ENCODE measurements around the gene SPRTN. TPM values are rescaled to one million over a fixed set of nuclear protein-coding genes. Genes with fewer than 3 reads are reported as not detected.

Gene SPRTN
- total and polyA plus RNA-seq, 2 donors (not counting 3 experiments of a cell fraction or from before 2014, with no cell fraction given): 15.4 to 16.1 TPM

DNA sequence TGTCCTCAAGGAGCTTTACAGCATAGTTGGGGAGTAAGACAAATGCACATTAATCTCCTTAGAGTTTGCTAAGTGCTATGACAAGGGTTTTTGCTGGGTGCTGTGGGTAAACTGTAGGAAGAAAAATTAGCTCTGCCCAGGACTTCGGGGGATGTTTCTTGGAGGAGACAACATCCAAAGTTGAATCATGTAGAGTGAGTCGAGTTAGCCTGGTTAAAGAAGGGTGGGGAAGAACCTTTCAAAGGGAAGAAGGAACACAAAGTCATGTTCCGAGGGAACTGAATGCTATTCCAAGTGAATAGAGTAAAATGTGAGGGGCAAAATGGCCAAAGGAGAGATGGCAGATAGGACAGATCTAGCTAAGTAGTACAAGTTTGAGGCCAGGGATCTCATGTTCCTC lies 17.1 kb downstream of the SPRTN start:
- intact Hi-C loops (cut with micrococcal nuclease): no loop called here
- DNase-seq (ENCODE audit: low read depth, low spot score): no peak
- POLR2A ChIA-PET: no interaction called here

DNA sequence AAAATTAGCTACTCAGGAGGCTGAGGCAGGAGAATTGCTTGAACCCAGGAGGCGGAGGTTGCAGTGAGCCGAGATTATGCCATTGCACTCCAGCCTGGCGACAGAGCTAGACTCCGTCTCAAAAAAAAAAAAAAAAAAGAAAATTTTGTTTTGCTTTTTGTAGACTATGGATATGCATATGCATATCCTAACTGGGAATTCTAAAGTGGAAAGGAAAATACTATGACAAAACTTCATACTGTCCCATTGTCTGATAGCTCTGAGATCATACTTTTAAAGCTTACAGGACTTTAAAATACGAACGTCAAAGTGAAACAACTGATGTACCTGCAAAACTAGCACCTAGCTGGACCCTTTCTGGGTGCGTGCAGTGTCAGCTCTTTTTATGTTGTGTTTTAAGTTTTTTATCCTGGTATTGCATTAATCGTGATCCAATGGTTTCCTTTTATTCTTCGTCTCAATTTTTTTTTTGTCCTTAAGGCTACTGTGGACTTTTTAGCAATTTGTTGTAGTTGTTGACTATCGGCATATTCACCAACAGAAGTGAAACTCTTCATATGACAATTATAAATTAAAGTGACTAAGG lies 19.2 kb downstream of the SPRTN start:
- H2AFZ ChIP-seq (ENCODE audit: low read depth, low read length): no peak overlapping the region
- FAIRE-seq (no peak), DNase-seq (ENCODE audit: low read depth, low spot score) (no peak)
- dilution Hi-C loops (cut with MboI; ENCODE audit: extremely low pct_ligation_motif_present, low sequenced_read_pairs): no loop called here
- H3K4me3 ChIP-seq (replicated peaks in 1 of 3; ENCODE audit: insufficient read depth in 1 of 3, low read depth in 1 of 3, low read length in 3 of 3): no peak overlapping the region
- intact Hi-C loops (cut with micrococcal nuclease): loop anchor here (1.0 kb wide), 1 partner anchor 247 kb away; no protein-coding TSS in a partner anchor
- H3K36me3 ChIP-seq (ENCODE audit: control insufficient read depth in 2 of 2, extremely low read depth in 1 of 2, insufficient read depth in 2 of 2, low read length in 2 of 2): no peaks in the 10 kb centered on the region
- H3K9me1 ChIP-seq (replicated peaks; ENCODE audit: control insufficient read depth, extremely low read depth, insufficient read depth, low read length): no peaks in the 10 kb centered on the region
- no peak for TF ChIP-seq FOS (IDR thresholded peaks at IDR 0.05; ENCODE audit: borderline replicate concordance, insufficient read depth, low read length)
- ChIA-PET POLR2A (interaction anchor here (0.7 kb wide), 1 partner anchor 133 kb away, joined by 3 read pairs; no protein-coding TSS in a partner anchor), CTCF (interaction anchor here (0.6 to 4.1 kb wide), 23 partner anchors 8 to 249 kb away, joined by 3 to 47 read pairs (median 5); partner anchors contain the start of genes EGLN1, EXOC8 and SPRTN)
- no peaks in the 10 kb centered on the region for H3K79me2 ChIP-seq (ENCODE audit: control insufficient read depth, insufficient read depth, low read length)
- H3K9ac ChIP-seq (replicated peaks; ENCODE audit: extremely low read depth, insufficient read depth, low read length): no peak overlapping the region
- H4K20me1 ChIP-seq (replicated peaks; ENCODE audit: control insufficient read depth, extremely low read depth, insufficient read depth, low read length): no peaks in the 10 kb centered on the region
- no peaks in the 10 kb centered on the region for H3K27me3 ChIP-seq (ENCODE audit: control insufficient read depth in 2 of 2, insufficient read depth in 2 of 2, low read length in 2 of 2)
- peaks cover 8% of the 10 kb centered on the region for H3K4me1 ChIP-seq (ENCODE audit: control insufficient read depth, extremely low read depth, insufficient read depth, low read length)
- no peak overlapping the region for H3K4me2 ChIP-seq (ENCODE audit: insufficient read depth, low read length)
- no peak overlapping the region for H3K27ac ChIP-seq (ENCODE audit: insufficient read depth, low read depth, low read length)
- BruUV-seq (replicated peaks): no TSS peak
- no peaks in the 10 kb centered on the region for H3K9me3 ChIP-seq (replicated peaks; ENCODE audit: control insufficient read depth, insufficient read depth, low read length)

More for the DNA sequence above, 17.1 kb downstream of the SPRTN start:
- FAIRE-seq: no peak
- no peaks in the 10 kb centered on the region for H3K9me3 ChIP-seq (replicated peaks; ENCODE audit: control insufficient read depth, insufficient read depth, low read length)
- H2AFZ ChIP-seq (ENCODE audit: low read depth, low read length): no peak overlapping the region
- TF ChIP-seq GATA2 (IDR thresholded peaks at IDR 0.05; ENCODE audit: insufficient read depth, insufficient read length, low read depth, low read length): no peak
- peak; percentile 3 for TF ChIP-seq POLR2A (IDR thresholded peaks at IDR 0.05; ENCODE audit: low read depth, low read length)
- no TSS peak for BruUV-seq (replicated peaks)
- peak overlapping the region; percentile 3 for H3K27ac ChIP-seq (ENCODE audit: insufficient read depth, low read depth, low read length)
- no peaks in the 10 kb centered on the region for H3K79me2 ChIP-seq (ENCODE audit: control insufficient read depth, insufficient read depth, low read length)
- peaks cover 0 to 4% of the 10 kb centered on the region in 2 experiments for H3K36me3 ChIP-seq (ENCODE audit: control insufficient read depth in 2 of 2, extremely low read depth in 1 of 2, insufficient read depth in 2 of 2, low read length in 2 of 2)
- H3K9me1 ChIP-seq (replicated peaks; ENCODE audit: control insufficient read depth, extremely low read depth, insufficient read depth, low read length): no peaks in the 10 kb centered on the region
- H3K9ac ChIP-seq (replicated peaks; ENCODE audit: extremely low read depth, insufficient read depth, low read length): no peak overlapping the region
- H3K4me1 ChIP-seq (ENCODE audit: control insufficient read depth, extremely low read depth, insufficient read depth, low read length): peaks cover 22% of the 10 kb centered on the region
- H3K4me2 ChIP-seq (ENCODE audit: insufficient read depth, low read length): no peak overlapping the region
- CTCF ChIA-PET: interaction anchor here (0.9 to 1.8 kb wide), 5 partner anchors 15 to 246 kb away, joined by 3 to 8 read pairs (median 3); partner anchors contain the start of genes EXOC8 and SPRTN
- no peaks in the 10 kb centered on the region for H3K27me3 ChIP-seq (ENCODE audit: control insufficient read depth in 2 of 2, insufficient read depth in 2 of 2, low read length in 2 of 2)
- H3K4me3 ChIP-seq (replicated peaks in 1 of 3; ENCODE audit: insufficient read depth in 1 of 3, low read depth in 1 of 3, low read length in 3 of 3): no peak overlapping the region
- dilution Hi-C loops (cut with MboI; ENCODE audit: extremely low pct_ligation_motif_present, low sequenced_read_pairs): no loop called here
- no peaks in the 10 kb centered on the region for H4K20me1 ChIP-seq (replicated peaks; ENCODE audit: control insufficient read depth, extremely low read depth, insufficient read depth, low read length)
